Esophagus muscularis mucosa (tissue), 3 donors: ENCODE measurements around the gene FAM20B.

ENCODE experiments used
- CTCF ChIP-seq, 3 experiments: fragments of 200-600 bp in 2 of 3; fragments of 450-650 bp in 1 of 3; sonication (generic) in 2 of 3; IDR thresholded peaks; one replicate each; pipeline ENCODE4 v1.5.1; 2017 to 2019; ENCODE audit warnings: antibody characterized with exemption in 3 of 3, mild to moderate bottlenecking in 2 of 3, moderate library complexity in 1 of 3
- POLR2AphosphoS5 ChIP-seq, 2 donors: sonication (generic); formaldehyde crosslinking; IDR thresholded peaks; one replicate each; pipeline ENCODE4 v1.6.1; 2017; ENCODE audit warnings: antibody characterized with exemption in 2 of 2

DNA sequence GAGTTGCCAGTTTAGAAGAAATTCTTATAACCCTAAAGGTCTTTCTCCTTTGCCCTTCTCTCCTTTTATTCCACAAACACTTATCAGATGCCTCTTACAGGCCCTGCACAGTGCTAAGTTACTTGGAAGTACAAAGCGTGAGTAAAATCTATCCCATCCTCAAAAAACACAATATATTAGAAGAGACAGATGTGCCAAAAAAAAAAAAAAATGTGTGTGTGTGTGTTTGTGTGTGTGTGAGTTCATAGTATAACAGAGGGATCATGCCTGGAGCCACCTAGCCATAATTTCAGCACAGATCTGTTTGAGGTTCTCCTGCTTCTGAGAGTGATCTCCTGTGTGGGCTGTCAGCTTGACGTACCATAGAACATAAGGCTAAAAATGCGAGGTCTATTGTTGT is 5.0 kb downstream of the FAM20B start:
- TF ChIP-seq CTCF (IDR thresholded peaks at IDR 0.05), result no peak
- no peak for TF ChIP-seq POLR2AphosphoS5 (IDR thresholded peaks at IDR 0.05)
